HG02981 (cell line): ENCODE results near the gene TAS2R30.

Source experiments
- ATAC-seq: cut with Tn5 transposase; IDR thresholded peaks from one replicate; pipeline ENCODE4 v1.9.1; 2021; ENCODE audit warnings: mild to moderate bottlenecking, moderate library complexity; ENCODE audit not compliant: unreplicated experiment

Gene TAS2R30, protein sequence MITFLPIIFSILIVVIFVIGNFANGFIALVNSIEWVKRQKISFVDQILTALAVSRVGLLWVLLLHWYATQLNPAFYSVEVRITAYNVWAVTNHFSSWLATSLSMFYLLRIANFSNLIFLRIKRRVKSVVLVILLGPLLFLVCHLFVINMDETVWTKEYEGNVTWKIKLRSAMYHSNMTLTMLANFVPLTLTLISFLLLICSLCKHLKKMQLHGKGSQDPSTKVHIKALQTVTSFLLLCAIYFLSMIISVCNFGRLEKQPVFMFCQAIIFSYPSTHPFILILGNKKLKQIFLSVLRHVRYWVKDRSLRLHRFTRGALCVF

DNA sequence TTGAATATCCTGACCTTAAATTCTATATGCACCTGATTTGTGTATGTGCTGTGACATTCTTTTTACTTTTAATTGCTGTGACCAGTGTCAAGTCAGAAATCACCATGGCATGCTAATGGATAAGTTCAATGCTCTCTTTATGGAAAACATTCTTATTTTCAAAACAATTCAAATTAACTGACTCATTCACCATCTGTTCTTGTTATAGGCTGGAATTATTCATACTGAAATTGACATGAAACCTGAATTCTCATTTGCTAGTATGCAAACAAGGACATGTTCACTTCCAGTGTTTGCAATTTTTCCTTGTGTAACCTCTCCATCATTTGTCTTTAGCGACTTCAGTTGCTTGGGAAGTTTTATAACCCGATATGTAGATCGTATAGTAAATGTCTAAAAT is at the start of gene TAS2R30:
TSS of gene TAS2R30 (minus strand) at position 340 of the 400 bp plus-strand sequence. CDS start 400 bp downstream, outside the sequence.
- ATAC-seq, result no peak

DNA sequence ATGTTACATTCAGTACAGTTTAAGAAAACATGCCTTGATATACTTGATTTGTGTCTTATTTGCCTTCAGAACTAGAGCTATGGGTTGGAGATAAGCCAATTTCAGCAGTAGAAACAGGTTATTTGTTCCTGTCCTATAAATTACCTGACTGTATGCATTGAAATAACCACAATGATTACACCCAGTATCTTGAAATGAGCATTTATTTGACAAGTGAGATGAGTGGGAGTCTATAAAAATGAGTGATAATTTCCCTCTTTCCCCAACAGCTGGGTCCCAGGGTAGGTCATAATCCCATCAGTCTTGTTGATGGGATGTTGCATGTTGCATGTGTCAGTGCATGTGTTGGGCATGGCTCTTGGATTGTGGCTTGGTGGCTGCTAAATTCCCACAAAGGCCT is 48.6 kb upstream of the TAS2R30 start:
- no peak for ATAC-seq

DNA sequence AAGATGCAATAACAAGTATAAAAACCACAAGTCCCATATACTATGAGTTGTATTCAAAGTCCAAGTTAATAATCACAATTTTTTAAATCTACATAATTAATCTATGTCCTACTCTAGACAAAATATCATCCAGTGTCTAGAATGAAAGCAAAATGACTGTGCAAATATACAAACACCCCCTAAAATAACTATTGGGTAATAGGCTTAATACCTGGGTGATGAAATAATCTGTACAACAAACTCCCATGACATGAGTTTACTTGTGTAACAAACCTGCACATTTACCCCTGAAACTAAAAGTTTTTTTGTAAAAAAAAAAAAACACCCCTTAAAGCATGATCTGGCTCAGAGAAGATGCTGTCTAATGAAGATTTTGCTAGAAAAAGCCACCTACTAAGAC is 48.1 kb upstream of the TAS2R30 start:
- no peak for ATAC-seq

DNA sequence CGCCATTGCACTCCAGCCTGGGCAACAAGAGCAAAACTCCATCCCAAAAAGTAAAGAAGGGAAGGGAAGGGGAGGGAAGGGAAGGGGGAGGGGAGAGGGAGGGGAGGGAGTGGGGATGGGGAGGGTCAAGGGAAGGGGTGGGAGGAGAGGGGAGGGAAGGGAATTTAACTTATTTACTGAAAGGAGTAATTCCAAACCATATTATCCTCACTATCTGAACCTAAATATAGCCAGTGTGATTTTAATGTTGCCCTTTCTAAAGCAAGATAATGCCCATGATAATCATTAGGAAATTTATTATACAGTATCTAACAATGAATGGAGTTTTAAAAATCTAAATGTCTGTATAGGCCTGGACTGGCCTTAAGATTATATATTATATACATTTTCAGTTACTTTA is 43.8 kb upstream of the TAS2R30 start:
- ATAC-seq, result no peak

DNA sequence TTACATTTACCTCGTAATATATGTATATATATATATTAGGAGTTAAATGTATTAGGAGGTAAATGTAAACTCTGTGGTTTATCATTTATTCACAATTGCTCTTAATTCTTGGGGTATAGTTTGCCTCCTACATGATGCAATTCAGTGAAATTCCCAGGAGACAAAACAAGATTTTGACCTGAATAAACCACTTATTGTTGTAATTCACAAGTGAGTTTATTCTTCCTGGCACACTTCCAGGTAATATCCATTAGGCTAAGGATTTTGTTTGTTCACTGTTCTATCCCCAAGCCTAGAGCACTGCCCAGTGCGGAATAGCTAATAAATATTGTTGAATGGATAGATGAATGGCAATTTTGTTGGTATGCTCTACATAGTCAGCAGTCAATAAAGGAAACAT is 39.6 kb upstream of the TAS2R30 start:
- ATAC-seq, result no peak

DNA sequence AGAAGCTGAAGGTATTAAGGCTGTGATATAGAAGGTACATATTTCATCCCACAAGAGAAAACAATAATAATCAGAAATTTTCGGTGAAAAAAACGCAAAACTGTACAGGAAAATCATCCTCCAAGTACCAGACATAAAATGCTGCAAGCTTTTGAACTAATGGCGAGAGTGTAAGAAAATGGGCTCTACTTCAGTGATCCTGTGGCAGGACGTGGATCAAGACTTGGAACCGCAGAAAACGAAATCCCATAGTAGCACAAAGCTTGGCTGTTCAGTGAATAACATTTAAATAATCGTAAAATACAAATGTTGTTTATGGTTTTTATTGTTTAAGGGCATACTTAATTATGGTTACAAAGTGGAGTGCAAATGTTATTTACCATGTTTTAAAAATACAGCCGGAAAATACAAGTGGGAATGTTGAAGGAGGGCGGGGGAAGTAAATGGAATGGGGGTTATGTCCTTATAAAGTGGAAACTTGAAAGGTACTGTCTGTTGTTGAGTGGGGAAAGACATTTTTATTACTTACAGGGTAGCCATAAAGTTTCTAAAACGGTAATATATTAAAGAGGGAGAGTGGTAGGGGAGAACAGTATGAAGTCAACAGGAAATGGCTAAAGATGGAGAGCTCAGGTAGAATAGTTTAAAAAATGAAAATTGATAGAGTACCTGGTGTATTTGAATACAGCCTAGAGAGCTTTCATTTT is 37.7 kb upstream of the TAS2R30 start:
- ATAC-seq, result no peak

DNA sequence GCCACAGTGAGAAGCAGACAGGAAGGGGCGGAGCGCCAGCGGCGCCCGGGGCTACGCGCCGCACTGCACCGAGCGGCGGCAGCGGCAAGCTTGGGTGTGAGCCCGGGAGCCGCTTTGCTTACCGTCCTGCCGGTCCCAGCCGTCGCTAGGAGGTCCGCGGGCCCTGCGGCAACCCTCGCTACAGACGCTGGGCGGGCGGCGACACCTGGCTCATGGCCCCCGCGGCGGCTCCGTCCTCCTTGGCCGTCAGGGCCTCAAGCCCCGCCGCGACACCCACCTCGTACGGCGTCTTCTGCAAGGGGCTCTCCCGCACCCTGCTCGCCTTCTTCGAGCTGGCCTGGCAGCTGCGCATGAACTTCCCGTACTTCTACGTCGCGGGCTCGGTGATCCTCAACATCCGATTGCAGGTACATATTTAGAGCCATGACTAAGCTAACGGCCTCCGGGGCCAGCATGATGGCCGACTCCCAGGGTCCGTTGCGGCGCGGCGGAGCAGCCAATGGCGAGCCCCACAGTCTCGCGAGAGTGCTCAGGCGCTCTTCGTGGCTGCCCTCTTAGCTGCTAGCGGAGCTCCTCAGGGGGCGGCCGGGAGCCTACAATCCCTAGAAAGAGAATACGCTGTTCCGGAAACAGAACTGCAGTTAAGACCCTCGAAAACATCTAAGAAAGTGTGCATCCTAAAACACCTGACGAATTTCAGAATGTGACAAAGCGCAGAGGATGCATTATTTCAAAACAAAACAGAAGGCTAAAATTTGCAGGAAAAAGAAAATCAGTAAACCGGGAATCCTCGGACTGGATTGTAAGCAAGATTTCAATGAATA is 36.9 kb upstream of the TAS2R30 start, which contains the start of gene SMIM10L1:
TSS of gene SMIM10L1 (plus strand) at position 50 of the 824 bp plus-strand sequence. CDS start at position 213, 163 bp downstream.
- ATAC-seq, result peak; percentile 95

DNA sequence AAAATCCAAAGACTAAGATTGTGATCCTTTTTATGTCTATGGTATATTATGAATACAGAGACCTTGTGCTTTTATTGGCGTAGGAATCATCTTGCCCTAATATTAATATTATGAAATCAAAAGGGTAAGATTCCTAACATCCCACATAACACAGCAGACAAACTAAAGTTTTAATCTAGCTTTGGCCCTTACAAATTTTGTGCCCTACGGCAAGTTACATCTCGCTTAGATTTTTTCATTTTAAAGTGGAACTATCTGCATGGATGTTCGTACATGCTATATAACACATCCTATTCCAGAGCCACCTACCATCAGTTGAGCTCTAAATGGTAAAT is 36.3 kb upstream of the TAS2R30 start:
- no peak for ATAC-seq

DNA sequence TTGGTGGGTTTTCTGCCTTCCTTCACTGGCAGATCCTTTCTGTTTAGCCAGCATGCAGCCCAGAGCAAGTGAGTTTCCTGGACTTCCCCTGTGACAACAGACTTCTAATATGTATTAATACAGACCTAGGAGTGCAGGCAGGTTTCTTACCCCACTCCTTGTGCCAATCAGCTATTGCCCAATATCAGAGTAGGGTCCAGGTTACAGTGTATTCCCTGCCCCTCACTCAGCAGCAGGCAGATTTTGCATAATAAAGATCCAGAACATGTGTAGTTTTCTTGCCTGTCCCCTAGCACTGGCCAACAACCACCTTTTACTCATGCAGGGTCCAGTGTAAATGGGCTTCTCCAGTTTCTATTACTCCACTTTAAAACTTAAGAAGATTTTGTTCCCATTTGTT is 31.9 kb upstream of the TAS2R30 start:
- no peak for ATAC-seq

DNA sequence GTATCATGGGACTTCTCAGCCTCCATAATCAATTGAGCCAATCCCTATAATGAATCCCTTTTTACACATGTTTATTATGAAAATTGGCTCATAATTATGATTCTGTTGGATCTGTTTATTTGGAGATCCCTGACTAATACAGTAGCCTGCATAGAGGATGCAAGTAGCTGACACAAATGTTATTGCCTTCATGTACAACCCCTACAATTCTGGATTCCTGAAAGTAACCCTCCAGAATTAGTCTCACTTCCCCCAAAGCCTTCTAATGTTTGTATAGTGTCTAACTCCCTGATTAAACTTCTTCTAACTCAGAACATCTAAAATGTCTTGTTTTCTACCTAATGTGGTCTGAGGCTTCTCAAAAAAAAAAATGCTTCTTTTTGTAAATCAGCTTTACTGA is 29.9 kb upstream of the TAS2R30 start:
- ATAC-seq, result no peak

DNA sequence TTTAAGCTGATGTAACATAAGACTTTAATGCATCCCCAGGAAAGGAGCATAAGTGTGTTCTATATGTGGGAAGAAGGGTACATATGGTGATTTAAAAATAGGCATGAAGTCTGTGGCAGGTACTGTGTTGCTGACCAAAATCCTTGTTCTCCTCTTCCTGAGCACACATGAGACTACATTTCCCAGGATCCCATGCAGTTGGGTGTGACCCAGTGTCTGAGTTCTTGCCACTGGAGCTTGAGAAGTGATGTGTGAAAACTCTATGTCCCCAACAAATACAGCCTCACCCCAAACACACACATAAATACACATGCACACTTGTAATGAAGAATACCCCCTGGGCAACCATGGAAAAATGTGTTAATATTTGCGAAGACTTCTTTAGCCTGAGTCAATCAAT is 28.1 kb upstream of the TAS2R30 start:
- no peak for ATAC-seq

DNA sequence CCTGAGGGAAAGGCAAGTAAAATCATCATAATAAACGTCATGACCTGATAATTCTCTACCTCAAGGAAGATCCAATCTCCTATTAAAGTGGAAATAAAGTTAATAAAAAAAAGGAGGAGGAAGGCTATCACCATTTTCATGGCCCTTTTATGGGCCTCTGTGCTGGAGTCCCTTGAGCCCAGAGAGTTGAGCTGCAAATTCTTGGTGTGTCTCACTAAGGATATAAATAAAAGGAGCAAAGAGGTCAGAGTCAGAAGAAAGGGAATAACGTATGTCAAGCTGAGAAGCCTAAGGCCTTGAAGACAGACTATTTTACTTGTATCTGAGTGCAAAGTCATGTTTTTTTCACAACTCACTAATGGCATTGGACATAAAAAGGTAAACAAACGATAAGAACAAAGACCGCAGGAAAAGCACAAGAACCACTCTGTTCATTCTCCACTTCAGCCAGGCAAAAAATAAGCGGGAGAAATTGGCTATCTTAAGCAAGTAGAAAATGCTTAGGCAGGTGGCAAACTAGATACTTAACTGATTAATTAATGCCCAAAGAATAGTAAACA is 24.5 kb upstream of the TAS2R30 start:
- ATAC-seq, result no peak

DNA sequence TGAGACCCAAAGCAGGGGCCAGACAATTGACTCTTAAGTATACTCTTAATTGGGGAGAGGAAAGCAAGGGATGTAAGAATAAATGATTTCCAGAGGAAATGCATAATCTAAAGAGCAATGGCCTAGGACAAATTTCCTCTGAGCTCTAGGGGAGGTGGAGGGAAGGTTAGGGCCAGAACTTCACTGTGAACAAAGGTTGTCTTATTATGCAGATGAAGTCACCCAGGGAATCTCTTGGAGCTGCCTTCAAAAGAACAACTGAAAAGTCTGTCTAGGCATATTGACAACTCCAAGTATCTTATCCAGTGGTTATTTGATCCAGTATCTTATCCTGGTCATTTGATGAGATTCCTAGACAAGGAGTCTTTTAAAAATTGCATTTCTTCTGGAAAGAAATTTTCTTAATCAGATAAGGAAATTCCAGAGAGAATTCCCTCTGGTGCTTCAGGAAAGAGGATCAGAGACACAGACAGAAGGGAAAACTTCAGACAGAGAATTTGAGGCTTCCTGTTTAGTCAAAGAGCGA is 20.0 kb upstream of the TAS2R30 start:
- no peak for ATAC-seq

DNA sequence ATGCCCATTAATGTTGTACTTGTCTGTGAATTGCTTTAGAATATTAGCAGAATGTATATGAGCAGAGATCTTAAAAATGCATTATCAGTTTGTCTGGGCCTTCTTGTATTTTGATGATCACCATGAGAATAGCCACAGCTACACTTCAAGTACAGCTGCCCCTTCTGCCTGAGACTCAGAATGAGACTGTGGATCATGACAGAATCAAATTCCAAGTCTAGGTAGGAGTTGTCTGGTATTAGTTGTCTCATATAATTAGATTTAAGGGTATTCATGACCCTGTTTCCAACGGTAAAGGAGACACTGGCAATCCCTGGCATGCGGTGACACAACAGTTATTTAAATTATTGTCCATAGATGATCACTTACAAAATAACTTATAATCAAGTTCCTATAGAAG is 18.3 kb upstream of the TAS2R30 start:
- no peak for ATAC-seq

DNA sequence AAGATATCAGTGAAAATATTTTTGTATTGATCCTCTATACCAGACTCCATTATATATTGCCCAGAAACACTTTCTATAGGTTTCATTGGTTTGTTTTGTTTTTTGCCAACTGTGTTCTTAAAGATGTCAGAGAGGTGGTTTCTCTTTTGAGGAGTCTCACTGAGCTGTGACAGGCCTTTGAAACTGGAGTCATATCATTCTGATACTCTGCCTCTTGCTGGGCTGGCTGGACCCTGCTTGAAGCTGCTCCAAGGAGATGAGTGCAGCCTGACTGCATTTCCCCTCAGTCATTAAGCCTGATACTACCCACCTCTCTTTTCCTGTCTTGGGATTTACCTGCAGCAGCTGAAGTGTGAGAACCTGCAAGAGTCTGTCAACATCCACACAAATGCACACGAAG is 16.4 kb upstream of the TAS2R30 start:
- ATAC-seq, result peak; percentile 61

DNA sequence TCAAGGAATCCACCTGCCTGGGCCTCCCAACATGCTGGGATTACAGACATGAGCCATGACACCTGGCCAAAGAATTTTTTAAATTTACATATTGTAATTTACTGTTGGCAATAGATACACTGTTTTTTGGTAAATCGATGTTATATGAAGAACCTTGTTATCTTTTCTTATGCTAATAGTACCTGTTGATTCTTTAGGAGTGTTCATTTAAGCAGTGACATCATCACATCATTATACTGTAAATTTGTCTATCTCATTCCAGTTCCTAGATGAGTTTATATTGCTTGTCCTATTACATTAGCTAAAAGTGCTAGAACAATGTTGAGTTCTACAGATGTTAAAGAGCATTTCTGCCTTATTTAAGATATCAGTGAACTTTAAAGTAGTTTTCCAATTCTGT is 13.0 kb upstream of the TAS2R30 start:
- ATAC-seq, result no peak

DNA sequence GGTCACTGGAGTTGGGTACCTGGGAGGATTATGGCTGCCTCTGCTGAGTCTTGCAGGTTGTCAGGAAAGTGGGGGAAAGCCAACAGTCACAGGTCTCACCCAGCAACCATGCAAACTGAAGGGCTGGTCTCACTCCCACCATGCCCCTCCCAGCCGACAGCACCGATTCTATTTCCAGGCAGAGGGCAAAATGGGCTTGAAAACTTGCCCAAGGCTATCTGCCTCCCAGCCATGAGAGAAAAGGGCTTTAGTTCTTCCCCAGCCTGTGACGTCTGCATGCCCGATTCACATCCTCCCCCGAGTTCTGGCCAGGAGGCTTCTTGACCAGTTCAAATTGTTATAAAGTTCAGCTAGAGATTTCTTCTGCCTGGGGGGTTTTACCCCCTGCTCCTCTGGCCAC is 9.9 kb upstream of the TAS2R30 start:
- no peak for ATAC-seq

DNA sequence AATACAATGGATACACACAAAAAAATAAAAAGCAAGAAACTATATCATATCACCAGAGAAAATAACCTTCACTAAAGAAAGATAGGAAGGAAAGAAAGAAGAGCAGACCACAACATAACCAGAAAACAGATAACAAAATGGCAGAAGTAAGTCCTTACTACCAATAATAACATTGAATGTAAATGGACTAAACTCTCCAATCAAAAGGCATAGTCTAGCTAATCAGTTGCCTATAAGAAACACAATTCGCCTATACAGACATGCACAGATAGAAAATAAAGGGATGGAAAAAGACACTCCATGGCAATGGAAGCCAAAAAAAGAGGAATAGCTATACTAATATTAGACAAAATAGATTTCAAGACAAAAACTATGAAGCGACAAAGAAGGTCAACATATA is 8.9 kb upstream of the TAS2R30 start:
- ATAC-seq, result no peak

DNA sequence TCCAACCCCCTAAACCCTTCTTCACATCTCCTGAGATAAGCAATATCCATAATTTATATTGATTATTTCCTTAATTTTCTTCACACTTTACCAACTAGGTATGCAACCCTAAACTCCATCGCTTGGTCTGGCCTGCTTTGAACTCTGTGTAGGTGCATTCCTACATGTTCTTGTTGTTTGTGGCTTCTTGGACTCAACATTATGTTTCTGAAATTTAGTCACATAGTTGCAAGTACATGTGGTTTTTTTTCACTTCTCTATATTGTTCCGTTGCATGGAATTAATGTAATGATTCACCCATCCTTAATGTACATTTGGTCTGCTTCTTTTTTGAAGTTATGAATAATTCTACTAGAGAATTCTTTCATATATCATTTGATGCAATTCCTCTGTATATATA is 1.6 kb upstream of the TAS2R30 start:
- no peak for ATAC-seq

DNA sequence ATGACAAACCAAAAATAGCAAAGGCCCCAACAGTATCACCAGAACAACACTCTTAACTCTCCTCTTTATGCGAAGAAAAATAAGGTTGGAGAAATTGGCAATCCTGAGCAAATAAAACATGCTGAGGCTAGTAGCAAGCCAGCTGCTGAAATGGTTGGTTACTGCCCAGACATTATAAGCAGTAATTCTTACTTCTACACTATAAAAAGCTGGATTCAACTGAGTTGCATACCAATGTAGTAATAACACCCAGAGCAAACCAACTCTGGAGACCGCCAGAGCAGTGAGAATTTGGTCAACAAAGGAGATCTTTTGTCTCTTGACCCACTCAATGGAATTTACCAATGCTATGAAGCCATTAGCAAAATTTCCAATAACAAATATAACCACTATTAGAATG is 628 bp downstream of the TAS2R30 start:
- no peak for ATAC-seq

DNA sequence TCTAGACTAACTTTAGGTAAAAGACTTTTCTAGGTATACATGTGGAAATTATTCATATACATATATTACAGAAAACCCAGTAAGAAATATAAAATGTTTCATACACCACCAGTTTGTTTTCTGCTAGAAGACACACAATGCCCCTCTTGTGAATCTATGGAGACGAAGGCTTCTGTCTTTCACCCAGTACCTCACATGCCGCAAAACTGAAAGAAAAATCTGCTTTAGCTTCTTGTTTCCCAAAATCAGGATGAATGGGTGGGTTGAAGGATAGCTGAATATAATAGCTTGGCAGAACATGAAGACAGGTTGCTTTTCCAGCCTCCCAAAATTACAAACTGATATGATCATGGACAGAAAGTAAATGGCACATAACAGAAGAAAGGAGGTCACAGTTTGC is 1.3 kb downstream of the TAS2R30 start:
- no peak for ATAC-seq
